ENCODE results near the gene TGFB2.
A peak's percentile ranks its signal among the peaks of the same experiment; 100 is the strongest.

Gene TGFB2

GRCh38 chr1:218439541-218440295 is 94.6 kb downstream of the TGFB2 start:
- no peak overlapping the region for H3K4me3 ChIP-seq (ENCODE audit: low read length)
- no peaks in the 10 kb centered on the region for H3K4me1 ChIP-seq (ENCODE audit: control insufficient read depth, insufficient read depth, low read length)
- H3K9ac ChIP-seq (ENCODE audit: low read length) = no peak overlapping the region
- no peaks in the 10 kb centered on the region for H3K9me3 ChIP-seq (ENCODE audit: control insufficient read depth, low read length)
- no peaks in the 10 kb centered on the region for H3K36me3 ChIP-seq (ENCODE audit: control insufficient read depth, insufficient read depth, low read length)
- H3K27me3 ChIP-seq (ENCODE audit: control insufficient read depth, insufficient read depth, low read length) = no peaks in the 10 kb centered on the region

- Histone ChIP-seq H3K9me3 (ENCODE audit: control insufficient read depth, low read length) (no peaks in the 10 kb centered on the region), H3K36me3 (ENCODE audit: control insufficient read depth, insufficient read depth, low read length) (no peaks in the 10 kb centered on the region), H3K27me3 (ENCODE audit: control insufficient read depth, insufficient read depth, low read length) (no peaks in the 10 kb centered on the region), H3K4me3 (ENCODE audit: low read length) (no peak overlapping the region), H3K9ac (ENCODE audit: low read length) (no peak overlapping the region), H3K4me1 (ENCODE audit: control insufficient read depth, insufficient read depth, low read length) (no peaks in the 10 kb centered on the region)
Measured at GRCh38 chr1:218443255-218443654, 98.1 kb downstream of the TGFB2 start.

- H3K36me3 ChIP-seq (ENCODE audit: control insufficient read depth, insufficient read depth, low read length) = no peaks in the 10 kb centered on the region
- no peak overlapping the region for H3K4me3 ChIP-seq (ENCODE audit: low read length)
- no peaks in the 10 kb centered on the region for H3K9me3 ChIP-seq (ENCODE audit: control insufficient read depth, low read length)
- H3K9ac ChIP-seq (ENCODE audit: low read length) = no peak overlapping the region
- no peaks in the 10 kb centered on the region for H3K4me1 ChIP-seq (ENCODE audit: control insufficient read depth, insufficient read depth, low read length)
- H3K27me3 ChIP-seq (ENCODE audit: control insufficient read depth, insufficient read depth, low read length) = no peaks in the 10 kb centered on the region
Measured at GRCh38 chr1:218444173-218444572, 99.0 kb downstream of the TGFB2 start.

GRCh38 chr1:218444588-218444987 is 99.5 kb downstream of the TGFB2 start:
- Histone ChIP-seq H3K9ac (ENCODE audit: low read length) (no peak overlapping the region), H3K36me3 (ENCODE audit: control insufficient read depth, insufficient read depth, low read length) (no peaks in the 10 kb centered on the region), H3K27me3 (ENCODE audit: control insufficient read depth, insufficient read depth, low read length) (no peaks in the 10 kb centered on the region), H3K4me1 (ENCODE audit: control insufficient read depth, insufficient read depth, low read length) (no peaks in the 10 kb centered on the region), H3K9me3 (ENCODE audit: control insufficient read depth, low read length) (no peaks in the 10 kb centered on the region), H3K4me3 (ENCODE audit: low read length) (no peak overlapping the region)

- H3K4me3 ChIP-seq (ENCODE audit: low read length) = no peak overlapping the region
- H3K4me1 ChIP-seq (ENCODE audit: control insufficient read depth, insufficient read depth, low read length) = no peaks in the 10 kb centered on the region
- H3K27me3 ChIP-seq (ENCODE audit: control insufficient read depth, insufficient read depth, low read length) = no peaks in the 10 kb centered on the region
- H3K9me3 ChIP-seq (ENCODE audit: control insufficient read depth, low read length) = no peaks in the 10 kb centered on the region
- H3K9ac ChIP-seq (ENCODE audit: low read length) = no peak overlapping the region
- no peaks in the 10 kb centered on the region for H3K36me3 ChIP-seq (ENCODE audit: control insufficient read depth, insufficient read depth, low read length)
Measured at GRCh38 chr1:218447010-218447689, 102.0 kb downstream of the TGFB2 start.

- H3K4me1 ChIP-seq (ENCODE audit: control insufficient read depth, insufficient read depth, low read length) = no peaks in the 10 kb centered on the region
- H3K27me3 ChIP-seq (ENCODE audit: control insufficient read depth, insufficient read depth, low read length) = no peaks in the 10 kb centered on the region
Measured at GRCh38 chr1:218451415-218451814, 106.3 kb downstream of the TGFB2 start.

GRCh38 chr1:218454700-218455282 is 109.7 kb downstream of the TGFB2 start:
- H3K9me3 ChIP-seq (ENCODE audit: control insufficient read depth, low read length) = no peaks in the 10 kb centered on the region
- no peaks in the 10 kb centered on the region for H3K27me3 ChIP-seq (ENCODE audit: control insufficient read depth, insufficient read depth, low read length)
- H3K4me3 ChIP-seq (ENCODE audit: low read length) = no peak overlapping the region
- H3K36me3 ChIP-seq (ENCODE audit: control insufficient read depth, insufficient read depth, low read length) = no peaks in the 10 kb centered on the region
- H3K4me1 ChIP-seq (ENCODE audit: control insufficient read depth, insufficient read depth, low read length) = peaks cover 4% of the 10 kb centered on the region
- no peak overlapping the region for H3K9ac ChIP-seq (ENCODE audit: low read length)

More at GRCh38 chr1:218451415-218451814, 106.3 kb downstream of the TGFB2 start:
- Histone ChIP-seq H3K36me3 (ENCODE audit: control insufficient read depth, insufficient read depth, low read length) (no peaks in the 10 kb centered on the region), H3K4me3 (ENCODE audit: low read length) (no peak overlapping the region), H3K9ac (ENCODE audit: low read length) (no peak overlapping the region), H3K9me3 (ENCODE audit: control insufficient read depth, low read length) (no peaks in the 10 kb centered on the region)

- no peak overlapping the region for H3K4me3 ChIP-seq (ENCODE audit: low read length)
- H3K9me3 ChIP-seq (ENCODE audit: control insufficient read depth, low read length) = no peaks in the 10 kb centered on the region
- H3K9ac ChIP-seq (ENCODE audit: low read length) = no peak overlapping the region
- H3K27me3 ChIP-seq (ENCODE audit: control insufficient read depth, insufficient read depth, low read length) = no peaks in the 10 kb centered on the region
- H3K36me3 ChIP-seq (ENCODE audit: control insufficient read depth, insufficient read depth, low read length) = no peaks in the 10 kb centered on the region
- H3K4me1 ChIP-seq (ENCODE audit: control insufficient read depth, insufficient read depth, low read length) = peaks cover 10% of the 10 kb centered on the region
Measured at GRCh38 chr1:218456444-218456843, 111.3 kb downstream of the TGFB2 start.

- Histone ChIP-seq H3K27me3 (ENCODE audit: control insufficient read depth, insufficient read depth, low read length) (no peaks in the 10 kb centered on the region), H3K4me3 (ENCODE audit: low read length) (no peak overlapping the region), H3K9ac (ENCODE audit: low read length) (no peak overlapping the region), H3K9me3 (ENCODE audit: control insufficient read depth, low read length) (no peaks in the 10 kb centered on the region), H3K4me1 (ENCODE audit: control insufficient read depth, insufficient read depth, low read length) (peaks cover 10% of the 10 kb centered on the region), H3K36me3 (ENCODE audit: control insufficient read depth, insufficient read depth, low read length) (no peaks in the 10 kb centered on the region)
Measured at GRCh38 chr1:218459450-218459849, 114.3 kb downstream of the TGFB2 start.

- Histone ChIP-seq H3K27me3 (ENCODE audit: control insufficient read depth, insufficient read depth, low read length) (no peaks in the 10 kb centered on the region), H3K4me1 (ENCODE audit: control insufficient read depth, insufficient read depth, low read length) (peaks cover 10% of the 10 kb centered on the region), H3K9ac (ENCODE audit: low read length) (peak overlapping the region; percentile 9), H3K4me3 (ENCODE audit: low read length) (no peak overlapping the region), H3K9me3 (ENCODE audit: control insufficient read depth, low read length) (no peaks in the 10 kb centered on the region), H3K36me3 (ENCODE audit: control insufficient read depth, insufficient read depth, low read length) (no peaks in the 10 kb centered on the region)
Measured at GRCh38 chr1:218459878-218460711, 115.0 kb downstream of the TGFB2 start.

GRCh38 chr1:218461351-218461750 is 116.2 kb downstream of the TGFB2 start:
- Histone ChIP-seq H3K36me3 (ENCODE audit: control insufficient read depth, insufficient read depth, low read length) (no peaks in the 10 kb centered on the region), H3K4me1 (ENCODE audit: control insufficient read depth, insufficient read depth, low read length) (peaks cover 10% of the 10 kb centered on the region)

More at GRCh38 chr1:218461351-218461750, 116.2 kb downstream of the TGFB2 start:
- H3K27me3 ChIP-seq (ENCODE audit: control insufficient read depth, insufficient read depth, low read length) = no peaks in the 10 kb centered on the region
- H3K4me3 ChIP-seq (ENCODE audit: low read length) = no peak overlapping the region
- H3K9ac ChIP-seq (ENCODE audit: low read length) = no peak overlapping the region
- H3K9me3 ChIP-seq (ENCODE audit: control insufficient read depth, low read length) = no peaks in the 10 kb centered on the region

Data from mucosa of stomach (tissue), 1 donor.